ENCODE data around the gene UBE2E3. TPM values are rescaled to one million over a fixed set of nuclear protein-coding genes. Genes with fewer than 3 reads are reported as not detected.
A peak's percentile ranks its signal among the peaks of the same experiment; 100 is the strongest.

Gene UBE2E3
- total RNA-seq, 3 donors from 2014 or later, result 48.3 to 63.6 (median 52.8) TPM

DNA sequence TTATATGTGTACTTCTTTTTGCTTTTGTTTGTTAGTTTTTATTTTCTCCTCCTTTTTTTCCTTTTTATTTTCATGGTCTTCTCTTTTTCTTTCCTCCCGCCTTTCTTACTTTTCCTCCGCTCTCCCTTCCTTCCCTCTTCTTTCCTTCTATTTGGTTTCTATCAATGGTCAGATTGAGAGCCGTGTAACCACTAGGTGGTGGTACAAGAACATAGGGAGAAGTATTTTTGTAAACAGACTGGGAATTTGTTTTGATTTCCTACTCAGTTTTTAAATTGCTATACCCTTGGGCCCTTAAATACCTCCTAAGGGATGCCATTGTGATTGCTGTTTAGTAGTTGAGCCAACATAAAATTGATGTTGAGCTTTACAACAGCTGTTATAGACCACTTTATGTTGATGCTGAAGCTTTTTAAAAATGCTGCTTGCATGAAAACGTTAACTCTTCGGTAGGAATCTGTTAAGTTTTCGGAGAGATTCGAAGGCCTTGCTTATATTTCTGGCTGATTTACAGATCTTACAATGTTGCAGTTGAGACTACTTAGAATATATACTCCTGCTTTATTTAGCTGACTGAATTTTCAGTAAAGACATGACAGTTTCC lies 124.2 kb downstream of the UBE2E3 start:
- intact Hi-C loops (cut with DNase I, micrococcal nuclease), result loop anchor here in 1 of 2 donors (10.0 kb wide), 1 partner anchor 360 kb away; no protein-coding TSS in a partner anchor
- ATAC-seq, result peak; percentile 40

DNA sequence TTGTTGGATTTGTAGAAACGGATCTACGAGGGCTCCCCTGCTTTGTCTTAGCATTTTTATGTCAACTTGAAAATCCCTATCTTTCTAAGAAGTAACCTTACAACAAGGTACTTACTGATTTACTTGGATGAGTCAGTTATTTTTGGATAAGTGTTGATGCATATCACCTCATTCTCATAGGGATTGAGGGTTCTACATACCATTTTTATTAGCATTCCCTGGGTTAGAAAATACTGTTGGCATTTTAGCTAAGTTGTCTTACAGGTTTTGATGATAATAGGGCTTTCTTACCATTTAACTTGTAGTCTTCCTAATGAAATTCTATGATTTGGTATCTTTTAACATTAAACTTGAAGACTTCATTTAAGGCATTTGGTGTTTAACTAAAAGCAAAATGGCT lies 125.2 kb downstream of the UBE2E3 start:
- no peaks in the 10 kb centered on the region for H3K4me1 ChIP-seq (ENCODE audit: low read depth)
- no peaks in the 10 kb centered on the region for H3K36me3 ChIP-seq (ENCODE audit: low read depth)
- DNase-seq (no peak), ATAC-seq (no peak)
- no peaks in the 10 kb centered on the region for H3K9me3 ChIP-seq
- intact Hi-C loops (cut with DNase I, micrococcal nuclease), result loop anchor here in 1 of 2 donors (10.0 kb wide), 1 partner anchor 359 kb away; no protein-coding TSS in a partner anchor
- TF ChIP-seq, protein P1, sequence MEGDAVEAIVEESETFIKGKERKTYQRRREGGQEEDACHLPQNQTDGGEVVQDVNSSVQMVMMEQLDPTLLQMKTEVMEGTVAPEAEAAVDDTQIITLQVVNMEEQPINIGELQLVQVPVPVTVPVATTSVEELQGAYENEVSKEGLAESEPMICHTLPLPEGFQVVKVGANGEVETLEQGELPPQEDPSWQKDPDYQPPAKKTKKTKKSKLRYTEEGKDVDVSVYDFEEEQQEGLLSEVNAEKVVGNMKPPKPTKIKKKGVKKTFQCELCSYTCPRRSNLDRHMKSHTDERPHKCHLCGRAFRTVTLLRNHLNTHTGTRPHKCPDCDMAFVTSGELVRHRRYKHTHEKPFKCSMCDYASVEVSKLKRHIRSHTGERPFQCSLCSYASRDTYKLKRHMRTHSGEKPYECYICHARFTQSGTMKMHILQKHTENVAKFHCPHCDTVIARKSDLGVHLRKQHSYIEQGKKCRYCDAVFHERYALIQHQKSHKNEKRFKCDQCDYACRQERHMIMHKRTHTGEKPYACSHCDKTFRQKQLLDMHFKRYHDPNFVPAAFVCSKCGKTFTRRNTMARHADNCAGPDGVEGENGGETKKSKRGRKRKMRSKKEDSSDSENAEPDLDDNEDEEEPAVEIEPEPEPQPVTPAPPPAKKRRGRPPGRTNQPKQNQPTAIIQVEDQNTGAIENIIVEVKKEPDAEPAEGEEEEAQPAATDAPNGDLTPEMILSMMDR (IDR thresholded peaks at IDR 0.05), result no peak
- H3K4me3 ChIP-seq, result no peak overlapping the region

More for the DNA sequence above, 124.2 kb downstream of the UBE2E3 start:
- DNase-seq, result peak in 1 of 3 donors; percentile 58
- Histone ChIP-seq H3K36me3 (ENCODE audit: low read depth) (no peaks in the 10 kb centered on the region), H3K4me3 (no peak overlapping the region), H3K9me3 (no peaks in the 10 kb centered on the region), H3K4me1 (ENCODE audit: low read depth) (no peaks in the 10 kb centered on the region)
- TF ChIP-seq, protein P1 (IDR thresholded peaks at IDR 0.05), result no peak

DNA sequence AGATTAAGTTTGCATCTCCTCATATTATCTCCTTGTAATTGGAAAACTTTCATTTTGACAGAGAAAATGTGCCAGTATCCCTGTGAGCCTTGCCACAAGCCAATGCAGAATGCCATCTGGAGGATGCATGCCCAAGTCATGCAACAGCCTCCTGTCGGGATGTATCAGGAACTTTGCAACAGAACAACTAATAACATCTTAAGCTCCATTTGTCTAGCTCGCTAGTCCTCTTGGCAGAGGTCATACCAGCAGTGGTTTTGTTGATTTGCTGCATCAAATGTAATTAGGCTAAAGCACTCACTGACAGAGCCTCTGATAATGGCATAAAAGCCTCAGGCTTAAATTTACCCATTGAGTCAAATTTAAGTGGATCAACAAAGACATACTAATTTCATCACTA lies 125.8 kb downstream of the UBE2E3 start:
- Histone ChIP-seq H3K36me3 (ENCODE audit: low read depth) (no peaks in the 10 kb centered on the region), H3K9me3 (no peaks in the 10 kb centered on the region), H3K4me3 (no peak overlapping the region), H3K4me1 (ENCODE audit: low read depth) (no peaks in the 10 kb centered on the region)
- ATAC-seq (no peak), DNase-seq (no peak)
- intact Hi-C loops (cut with DNase I, micrococcal nuclease), result loop anchor here in 1 of 2 donors (10.0 kb wide), 1 partner anchor 359 kb away; no protein-coding TSS in a partner anchor
- TF ChIP-seq, protein P1 (IDR thresholded peaks at IDR 0.05), result no peak

DNA sequence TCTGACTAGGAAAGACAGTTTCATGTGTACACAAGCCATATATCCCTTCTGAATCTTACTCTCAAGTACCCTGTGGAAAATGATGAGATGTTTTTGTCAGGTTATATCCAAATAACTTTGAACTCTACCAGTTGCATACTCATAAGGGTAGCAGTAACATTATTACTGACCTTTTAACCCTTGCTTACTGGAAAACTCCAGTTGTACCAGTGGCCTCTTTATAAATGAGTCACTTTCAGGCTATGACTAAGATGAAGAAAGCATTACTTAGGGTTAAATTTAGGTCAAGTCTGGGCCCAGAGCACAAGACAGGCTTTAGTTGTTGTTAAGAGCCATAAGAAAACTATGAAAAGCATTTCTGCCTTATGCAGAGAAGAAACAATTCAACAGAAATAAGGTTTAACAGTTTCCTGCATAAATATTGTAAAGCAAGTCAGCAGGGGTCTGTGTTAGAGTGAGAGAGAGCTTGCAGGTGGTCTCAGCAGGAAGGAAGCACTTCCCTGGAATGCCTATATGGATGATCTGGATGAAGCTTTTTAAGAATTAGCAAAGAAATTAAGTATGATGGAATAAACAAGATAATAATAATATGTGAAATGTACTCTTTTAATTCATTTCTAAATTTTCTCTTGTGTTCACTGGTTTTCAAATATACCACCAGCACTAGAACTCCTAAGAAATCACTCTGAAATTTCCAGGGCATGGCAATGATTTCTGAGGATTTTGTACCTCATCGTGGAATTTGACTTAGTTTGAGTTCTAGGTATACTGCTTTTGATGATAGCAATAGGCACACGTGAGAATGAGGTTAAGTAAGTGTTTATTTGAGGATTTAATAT lies 126.6 kb downstream of the UBE2E3 start:
- DNase-seq, result no peak
- no peak overlapping the region for H3K4me3 ChIP-seq
- H3K36me3 ChIP-seq (ENCODE audit: low read depth), result no peaks in the 10 kb centered on the region
- TF ChIP-seq, protein P1 (IDR thresholded peaks at IDR 0.05), result no peak
- H3K9me3 ChIP-seq, result no peaks in the 10 kb centered on the region
- H3K4me1 ChIP-seq (ENCODE audit: low read depth), result no peaks in the 10 kb centered on the region
- peak; percentile 51 for ATAC-seq
- intact Hi-C loops (cut with DNase I, micrococcal nuclease), result loop anchor here in 1 of 2 donors (10.0 kb wide), 1 partner anchor 358 kb away; no protein-coding TSS in a partner anchor

DNA sequence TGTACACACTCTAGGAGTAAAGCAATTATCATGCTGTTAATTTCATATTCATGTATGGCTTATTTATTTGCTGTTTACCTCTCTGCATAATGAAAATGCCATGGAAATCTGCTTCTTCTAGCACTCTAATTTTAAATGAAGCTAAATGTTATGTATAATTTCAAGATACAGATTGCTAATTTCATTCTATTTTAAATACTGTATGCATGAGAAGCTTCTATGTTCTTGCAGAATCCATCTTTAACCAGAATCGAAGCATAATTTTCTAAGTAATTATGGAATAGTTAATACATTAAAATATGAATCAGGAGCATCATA lies 127.2 kb downstream of the UBE2E3 start:
- intact Hi-C loops (cut with DNase I, micrococcal nuclease), result loop anchor here in 1 of 2 donors (10.0 kb wide), 1 partner anchor 357 kb away; no protein-coding TSS in a partner anchor
- TF ChIP-seq, protein P1 (IDR thresholded peaks at IDR 0.05), result no peak
- H3K4me3 ChIP-seq, result no peak overlapping the region
- DNase-seq (no peak), ATAC-seq (no peak)
- no peaks in the 10 kb centered on the region for H3K9me3 ChIP-seq
- H3K36me3 ChIP-seq (ENCODE audit: low read depth), result no peaks in the 10 kb centered on the region
- no peaks in the 10 kb centered on the region for H3K4me1 ChIP-seq (ENCODE audit: low read depth)

Data from mucosa of descending colon (tissue), 3 donors.